Aorta (tissue), 5 donors: ENCODE measurements around the gene DGUOK. TPM values are rescaled to one million over a fixed set of nuclear protein-coding genes. Genes with fewer than 3 reads are reported as not detected.

Experiments used
- ATAC-seq: fragments of 200-7000 bp; cut with Tn5 transposase; one replicate; pipeline ENCODE4 v1.9.1; 2022; ENCODE audit warnings: moderate library complexity; ENCODE audit not compliant: low FRiP score
- DNase-seq, 2 donors: peaks; one replicate each; pipeline ENCODE4 v3.0.0-alpha.2; 2020
- H3K27ac ChIP-seq, 2 donors: one replicate each; pipeline ENCODE4 v1.5.1; 2013; ENCODE audit warnings: low read length in 2 of 2, mild to moderate bottlenecking in 2 of 2, moderate library complexity in 2 of 2, control low read depth in 1 of 2, inconsistent platforms in 1 of 2, low read depth in 1 of 2
- H3K27me3 ChIP-seq, 2 donors: one replicate each; pipeline ENCODE4 v1.6.1; 2013; ENCODE audit warnings: control low read depth in 1 of 2, low read length in 1 of 2, mild to moderate bottlenecking in 1 of 2, moderate library complexity in 1 of 2; ENCODE audit not compliant: insufficient read depth in 2 of 2, control insufficient read depth in 1 of 2
- H3K36me3 ChIP-seq, 2 donors: one replicate each; pipeline ENCODE4 v1.6.1; 2013; ENCODE audit warnings: control low read depth in 1 of 2, low read length in 1 of 2, mild to moderate bottlenecking in 1 of 2; ENCODE audit not compliant: insufficient read depth in 2 of 2, control insufficient read depth in 1 of 2
- H3K4me1 ChIP-seq, 2 donors: one replicate each; pipeline ENCODE4 v1.6.1; 2013; ENCODE audit warnings: low read length in 2 of 2, control low read depth in 1 of 2, mild to moderate bottlenecking in 1 of 2, moderate library complexity in 1 of 2; ENCODE audit not compliant: insufficient read depth in 2 of 2, control insufficient read depth in 1 of 2
- H3K4me3 ChIP-seq, 2 donors: one replicate each; pipeline ENCODE4 v1.5.1; 2013; ENCODE audit warnings: low read length in 2 of 2, control low read depth in 1 of 2, mild to moderate bottlenecking in 1 of 2
- H3K9me3 ChIP-seq: one replicate; pipeline ENCODE4 v1.6.1; 2013; ENCODE audit warnings: mild to moderate bottlenecking, low read length; ENCODE audit not compliant: control insufficient read depth
- WGBS, 2 donors: extraction: QIAGEN DNeasy Blood & Tissue Kit; methylation state at CpG; one replicate each; pipeline ENCODE4 v1.1.7; 2013; 5-methylcytosine and 5-hydroxymethylcytosine counted together
- intact Hi-C, 2 donors: fragments of 100-400 bp; cut with DNase I; formaldehyde crosslinking; loops; one replicate each; pipeline versions ENCODE4 v1.14.2 to v1.15.0; 2022
- polyA plus RNA-seq, 2 donors: library from polyadenylated mRNA; stranded (reverse); fragments of 200-250 nt; gene quantifications; one replicate each; pipeline ENCODE4 v1.2.3, GENCODE V29; 2013
- total RNA-seq, 2 donors: library from RNA; stranded (reverse); fragmentation: NEBNext Ultra II Directional; extraction: Animal tissue kit (Norgen Biotek cat#: 25700); gene quantifications; one replicate each; pipeline ENCODE4 v1.2.1, GENCODE V29; 2021
- donor health status: healthy with polysubstance abuse.
- donor health status: Bipolar disorder and iron deficiency.
- donor health status: DM: no; HTN: no; CAD: no.
- donor health status: DM: no; HTN: no; CAD: no.
- donor health status: DM: yes; HTN: yes; CAD: no.

DGUOK gene
- total and polyA plus RNA-seq, 4 donors, result 47.5 to 86.7 (median 67.7) TPM

GRCh38 chr2:73982140-73982617 is 55.5 kb downstream of the DGUOK start:
- Histone ChIP-seq H3K27ac (no peak overlapping the region), H3K27me3 (no peaks in the 10 kb centered on the region), H3K4me3 (no peak overlapping the region), H3K9me3 (no peaks in the 10 kb centered on the region), H3K36me3 (no peaks in the 10 kb centered on the region), H3K4me1 (no peaks in the 10 kb centered on the region)
- 14 to 19% methylated on average over 7 of the region's 7 CpGs for WGBS, 2 donors
- intact Hi-C loops, result no loop called here
- ATAC-seq (no peak), DNase-seq (peak in 1 of 2 donors; percentile 50)

GRCh38 chr2:73983322-73984202 is 56.9 kb downstream of the DGUOK start:
- Histone ChIP-seq H3K27ac (no peak overlapping the region), H3K36me3 (no peaks in the 10 kb centered on the region), H3K27me3 (no peaks in the 10 kb centered on the region), H3K4me3 (no peak overlapping the region), H3K4me1 (no peaks in the 10 kb centered on the region), H3K9me3 (no peaks in the 10 kb centered on the region)
- intact Hi-C loops, result no loop called here
- DNase-seq (no peak), ATAC-seq (no peak)
- 48 to 52% methylated on average over 35 of the region's 35 CpGs for WGBS, 2 donors

GRCh38 chr2:73984203-73984921 is 57.7 kb downstream of the DGUOK start, which contains the start of gene TET3:
Gene TET3, plus strand, starts transcription at chr2:73984910. Its CDS starts 1,494 bp downstream, at chr2:73986404.
- Histone ChIP-seq H3K36me3 (no peaks in the 10 kb centered on the region), H3K27ac (no peak within 1 kb of the TSS), H3K4me1 (no peaks in the 10 kb centered on the region), H3K4me3 (peak within 1 kb of the TSS; percentile 61 to 91), H3K27me3 (no peaks in the 10 kb centered on the region), H3K9me3 (no peaks in the 10 kb centered on the region)
- DNase-seq (peak; percentile 58 to 83), ATAC-seq (no peak)
- 4 to 9% methylated on average over 38 to 85 of the region's 85 CpGs for WGBS, 2 donors
- intact Hi-C loops, result no loop called here

- peak; percentile 73 to 86 for DNase-seq
- Histone ChIP-seq H3K36me3 (no peaks in the 10 kb centered on the region), H3K4me1 (no peaks in the 10 kb centered on the region), H3K27ac (no peak overlapping the region), H3K9me3 (no peaks in the 10 kb centered on the region), H3K27me3 (no peaks in the 10 kb centered on the region), H3K4me3 (peak overlapping the region; percentile 61 to 91)
- 1% methylated on average over 58 of the region's 58 CpGs; no CpG with 5 or more reads in 1 of the 2 donors for WGBS, 2 donors
- no peak for ATAC-seq
- intact Hi-C loops, result loop anchor here in 1 of 2 donors (5.0 kb wide), 1 partner anchor 58 kb away; the partner anchor contains the start of gene DGUOK
Observed at GRCh38 chr2:73984922-73985307, 58.2 kb downstream of the DGUOK start.

- DNase-seq (peak; percentile 67 to 86), ATAC-seq (no peak)
- 4 to 19% methylated on average over 14 to 66 of the region's 66 CpGs for WGBS, 2 donors
- Histone ChIP-seq H3K27ac (no peak overlapping the region), H3K4me1 (no peaks in the 10 kb centered on the region), H3K27me3 (no peaks in the 10 kb centered on the region), H3K9me3 (no peaks in the 10 kb centered on the region), H3K36me3 (no peaks in the 10 kb centered on the region), H3K4me3 (peak overlapping the region; percentile 61 to 91)
- intact Hi-C loops, result loop anchor here in 1 of 2 donors (5.0 kb wide), 1 partner anchor 58 kb away; the partner anchor contains the start of gene DGUOK
Observed at GRCh38 chr2:73985308-73986084, 58.8 kb downstream of the DGUOK start.

- H3K36me3 ChIP-seq, result no peaks in the 10 kb centered on the region
- no peak for ATAC-seq
- no peaks in the 10 kb centered on the region for H3K27me3 ChIP-seq
- no peaks in the 10 kb centered on the region for H3K9me3 ChIP-seq
- H3K4me1 ChIP-seq, result no peaks in the 10 kb centered on the region
- no peak for DNase-seq
- no peak overlapping the region for H3K4me3 ChIP-seq
- no peak overlapping the region for H3K27ac ChIP-seq
- 96 to 99% methylated on average over 21 of the region's 21 CpGs for WGBS, 2 donors
- intact Hi-C loops, result loop anchor here in 1 of 2 donors (5.0 kb wide), 1 partner anchor 59 kb away; the partner anchor contains the start of gene DGUOK
Observed at GRCh38 chr2:73986085-73986681, 59.5 kb downstream of the DGUOK start.

- DNase-seq (peak in 1 of 2 donors; percentile 69), ATAC-seq (peak; percentile 74)
- intact Hi-C loops, result loop anchor here in 1 of 2 donors (5.0 kb wide), 1 partner anchor 60 kb away; the partner anchor contains the start of gene DGUOK
- no peak overlapping the region for H3K27ac ChIP-seq
- no peak overlapping the region for H3K4me3 ChIP-seq
- no peaks in the 10 kb centered on the region for H3K36me3 ChIP-seq
- WGBS, 2 donors, result 21 to 26% methylated on average over 24 of the region's 24 CpGs
- no peaks in the 10 kb centered on the region for H3K4me1 ChIP-seq
- H3K9me3 ChIP-seq, result no peaks in the 10 kb centered on the region
- no peaks in the 10 kb centered on the region for H3K27me3 ChIP-seq
Observed at GRCh38 chr2:73987109-73987947, 60.6 kb downstream of the DGUOK start.
